A673 (cell line): ENCODE measurements around the gene SLC26A2.

Source experiments
- EZH2 ChIP-seq: fragments of 200-600 bp; sonication (generic); IDR thresholded peaks from 2 replicates; pipeline ENCODE4 v1.6.1; 2017; ENCODE audit warnings: borderline replicate concordance, low read depth, mild to moderate bottlenecking, mixed read lengths, antibody characterized with exemption, low read length; ENCODE audit not compliant: poor library complexity, severe bottlenecking
- TF ChIP-seq, protein P1 (sequence below): fragments of 300-800, 200-600 bp; sonication (generic); conservative IDR thresholded peaks from 2 replicates; pipeline ENCODE4 v1.5.1; 2017; ENCODE audit warnings: low read depth, mild to moderate bottlenecking, antibody characterized with exemption, low read length, moderate library complexity, mixed read lengths

- TF ChIP-seq, protein P1, sequence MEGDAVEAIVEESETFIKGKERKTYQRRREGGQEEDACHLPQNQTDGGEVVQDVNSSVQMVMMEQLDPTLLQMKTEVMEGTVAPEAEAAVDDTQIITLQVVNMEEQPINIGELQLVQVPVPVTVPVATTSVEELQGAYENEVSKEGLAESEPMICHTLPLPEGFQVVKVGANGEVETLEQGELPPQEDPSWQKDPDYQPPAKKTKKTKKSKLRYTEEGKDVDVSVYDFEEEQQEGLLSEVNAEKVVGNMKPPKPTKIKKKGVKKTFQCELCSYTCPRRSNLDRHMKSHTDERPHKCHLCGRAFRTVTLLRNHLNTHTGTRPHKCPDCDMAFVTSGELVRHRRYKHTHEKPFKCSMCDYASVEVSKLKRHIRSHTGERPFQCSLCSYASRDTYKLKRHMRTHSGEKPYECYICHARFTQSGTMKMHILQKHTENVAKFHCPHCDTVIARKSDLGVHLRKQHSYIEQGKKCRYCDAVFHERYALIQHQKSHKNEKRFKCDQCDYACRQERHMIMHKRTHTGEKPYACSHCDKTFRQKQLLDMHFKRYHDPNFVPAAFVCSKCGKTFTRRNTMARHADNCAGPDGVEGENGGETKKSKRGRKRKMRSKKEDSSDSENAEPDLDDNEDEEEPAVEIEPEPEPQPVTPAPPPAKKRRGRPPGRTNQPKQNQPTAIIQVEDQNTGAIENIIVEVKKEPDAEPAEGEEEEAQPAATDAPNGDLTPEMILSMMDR = no peak
- no peak for TF ChIP-seq EZH2
Measured at GRCh38 chr5:149982505-149982904, 21.9 kb downstream of the SLC26A2 start.
